Middle frontal gyrus (tissue), 1 donor: Measurements from ENCODE around the gene SQOR.

Source experiments
- DNase-seq: peaks from one replicate; pipeline ENCODE4 v3.0.0-alpha.2; 2015; ENCODE audit warnings: low spot score; ENCODE audit errors: extremely low spot score

Gene SQOR

DNA sequence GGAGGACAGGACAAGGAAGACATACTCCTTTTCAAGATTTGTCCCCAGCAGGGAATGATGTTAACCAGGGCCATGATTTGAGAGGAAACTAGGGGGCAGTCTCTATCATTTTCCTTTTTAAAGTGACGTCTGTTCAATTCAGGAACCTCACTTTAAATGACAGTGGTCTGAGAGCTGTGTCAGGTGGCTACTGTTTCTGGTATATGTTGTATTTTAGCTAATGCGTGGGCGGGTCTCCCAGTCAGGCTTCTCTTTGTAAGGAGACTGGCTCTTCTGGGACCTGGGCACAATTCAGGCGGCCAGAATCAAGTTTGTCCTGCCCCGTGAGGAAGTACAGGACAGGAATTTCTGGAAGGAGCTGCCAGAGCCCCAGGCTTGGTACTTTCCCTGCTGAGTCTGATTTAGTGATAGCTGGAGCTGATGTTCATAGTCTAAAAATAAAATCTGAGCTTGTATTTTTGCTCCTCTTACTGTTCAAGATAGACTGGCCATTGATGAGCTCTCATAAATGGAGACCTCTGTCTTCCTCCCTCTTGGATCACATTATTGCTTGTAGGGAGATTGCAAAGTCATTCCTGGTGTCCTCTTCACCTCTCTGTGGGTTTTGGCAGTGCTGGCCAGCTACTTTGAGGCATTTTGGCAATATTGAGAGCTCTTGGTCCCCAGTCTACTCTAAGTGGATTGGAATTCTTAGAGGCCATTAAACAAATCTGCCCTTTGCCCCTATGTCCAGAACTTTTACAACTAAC lies 25.6 kb downstream of the SQOR start:
- DNase-seq, result no peak

DNA sequence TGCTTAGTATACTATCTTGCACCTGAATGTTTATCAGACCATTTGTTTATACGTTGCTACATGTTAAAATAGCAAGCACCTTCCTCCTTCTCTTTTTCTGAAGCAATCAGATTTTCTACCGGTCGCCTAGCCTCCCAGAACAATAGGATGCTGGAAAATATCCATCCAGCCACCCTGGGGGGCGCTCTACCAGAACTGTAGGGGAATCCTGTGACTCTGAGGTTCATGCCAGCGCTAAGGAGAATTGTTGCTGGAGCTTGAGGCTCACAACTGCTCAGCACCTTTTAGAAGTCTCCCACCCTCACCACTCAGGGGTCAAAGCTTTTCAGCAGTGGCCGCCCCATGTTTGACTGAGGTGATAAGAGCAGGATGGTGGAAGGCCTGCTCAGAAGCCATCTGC lies 27.5 kb downstream of the SQOR start:
- DNase-seq, result no peak

DNA sequence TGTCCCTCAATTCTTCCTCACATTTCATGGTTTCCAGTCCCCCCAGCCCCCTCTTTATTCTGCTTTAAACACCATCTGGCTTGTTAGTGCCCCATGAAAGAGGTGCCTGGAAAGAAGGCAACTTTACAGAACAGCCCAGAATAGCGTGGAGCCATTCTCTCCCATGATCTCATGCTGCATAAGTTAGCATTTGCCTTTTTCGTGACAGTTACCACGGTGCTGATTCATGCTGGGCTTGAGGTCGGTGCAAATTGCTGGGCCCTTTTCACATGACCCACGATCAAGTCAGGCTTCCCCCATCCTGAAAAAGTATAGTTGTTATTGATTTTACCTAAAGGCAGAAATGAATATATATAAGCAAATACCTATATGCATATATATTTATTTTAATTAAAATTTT lies 29.6 kb downstream of the SQOR start:
- DNase-seq, result no peak

DNA sequence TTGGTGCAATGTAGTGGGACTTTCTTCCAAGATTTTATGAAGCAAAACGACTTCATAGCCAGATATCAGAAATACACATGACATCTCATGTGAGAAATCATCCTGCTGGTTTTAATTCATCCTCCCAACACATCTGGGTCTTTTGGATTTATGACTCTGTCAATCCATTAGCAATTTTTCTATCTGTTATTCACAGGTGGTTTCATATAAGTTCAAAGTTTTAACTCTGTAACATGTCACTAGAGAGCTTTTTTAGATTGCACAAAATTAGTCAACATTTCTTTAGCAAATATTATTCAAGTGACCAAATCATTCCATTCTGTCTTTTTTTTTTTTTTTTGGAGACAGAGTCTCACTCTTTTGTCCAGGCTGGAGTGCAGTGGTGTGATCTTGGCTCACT lies 30.4 kb downstream of the SQOR start:
- no peak for DNase-seq

DNA sequence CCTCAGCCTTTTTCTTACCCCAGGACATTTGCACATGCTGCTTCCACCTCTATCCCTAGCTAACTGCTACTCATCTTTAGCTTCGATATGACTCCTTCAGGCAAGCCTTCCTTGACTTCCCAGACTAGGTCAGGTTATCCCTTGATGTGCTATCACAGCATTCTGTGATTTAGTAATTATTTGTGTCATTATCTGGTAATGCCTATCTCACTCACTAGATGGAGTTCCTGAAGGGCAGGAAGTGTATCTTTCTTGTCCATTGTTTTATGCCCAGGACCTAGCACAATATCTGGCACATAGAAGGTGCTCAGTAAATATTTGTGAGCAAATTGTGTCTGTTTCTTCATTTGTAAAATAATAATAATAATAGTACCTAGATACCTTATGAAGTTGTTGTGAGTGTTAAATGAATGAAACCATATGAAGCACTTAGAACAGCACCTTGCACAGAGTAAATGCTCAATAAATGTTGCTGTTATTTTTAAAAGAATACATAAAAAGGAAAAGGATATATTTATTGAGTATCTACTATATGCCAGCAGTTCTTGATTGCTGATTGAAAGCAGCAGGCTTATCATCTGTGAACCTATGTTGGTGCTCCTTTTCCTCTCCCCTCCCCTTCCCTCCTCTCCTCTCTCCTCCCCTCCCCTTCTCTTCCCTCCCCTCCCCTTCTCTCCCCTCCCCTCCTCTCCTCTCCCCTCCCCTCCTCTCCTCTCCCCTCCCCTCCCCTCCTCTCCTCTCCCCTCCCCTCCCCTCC lies 31.5 kb downstream of the SQOR start:
- DNase-seq, result no peak

DNA sequence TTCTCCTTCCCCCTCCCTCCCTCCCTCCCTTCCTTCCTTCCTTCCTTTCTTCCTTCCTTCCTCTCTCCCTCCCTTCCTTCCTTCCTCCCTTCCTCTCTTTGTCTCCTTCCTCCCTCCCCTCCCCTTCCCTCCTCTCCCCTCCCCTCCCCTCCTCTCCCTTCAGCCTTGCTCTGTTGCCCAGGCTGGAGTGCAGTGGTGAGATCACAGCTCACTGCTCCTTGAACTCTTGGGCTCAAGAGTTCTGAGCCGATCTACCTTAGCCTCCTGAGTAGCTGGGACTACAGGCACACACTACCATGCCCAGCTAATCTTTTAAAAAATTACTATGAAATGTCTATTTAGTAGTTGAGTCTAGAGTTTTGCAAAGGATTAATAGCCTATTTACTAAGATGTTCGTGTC lies 32.2 kb downstream of the SQOR start:
- no peak for DNase-seq

DNA sequence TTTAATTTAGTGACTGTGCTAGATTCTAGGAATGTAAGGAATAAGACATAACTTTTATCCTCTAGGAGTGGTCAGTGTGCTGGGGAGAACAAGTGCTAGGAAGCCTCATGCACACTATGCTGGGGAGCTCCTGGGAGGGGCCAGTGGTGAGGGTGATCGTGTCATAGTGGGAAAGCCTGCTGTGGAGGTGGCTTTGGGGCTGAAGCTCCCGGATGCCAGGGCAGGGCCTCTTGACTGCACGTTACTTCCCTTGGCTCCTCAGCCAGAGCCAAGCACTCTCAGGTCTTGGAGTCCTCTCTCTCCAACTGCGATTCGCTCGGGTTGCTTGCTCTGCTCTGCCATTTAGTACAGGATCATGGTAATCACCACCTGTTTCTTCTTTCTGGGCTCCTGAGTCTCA lies 33.6 kb downstream of the SQOR start:
- DNase-seq, result no peak

DNA sequence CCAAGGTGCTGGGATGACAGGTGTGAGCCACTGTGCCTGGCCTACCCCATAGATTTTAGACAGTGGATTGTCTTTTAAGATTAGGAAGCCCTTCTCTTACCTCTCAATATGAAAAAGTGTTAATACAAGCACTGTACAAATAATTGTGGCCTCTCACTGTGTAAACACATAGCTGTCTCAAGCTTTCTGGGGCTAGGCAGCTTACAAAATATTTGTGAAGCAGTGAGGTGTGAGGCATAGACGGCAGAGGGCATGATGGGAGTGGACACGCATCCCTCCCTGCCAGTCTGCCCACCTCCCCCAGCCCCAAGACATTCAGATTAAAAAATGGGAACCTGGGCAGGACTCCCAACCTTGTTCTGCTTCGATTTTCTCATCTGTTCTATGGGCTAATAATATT lies 34.6 kb downstream of the SQOR start:
- no peak for DNase-seq

DNA sequence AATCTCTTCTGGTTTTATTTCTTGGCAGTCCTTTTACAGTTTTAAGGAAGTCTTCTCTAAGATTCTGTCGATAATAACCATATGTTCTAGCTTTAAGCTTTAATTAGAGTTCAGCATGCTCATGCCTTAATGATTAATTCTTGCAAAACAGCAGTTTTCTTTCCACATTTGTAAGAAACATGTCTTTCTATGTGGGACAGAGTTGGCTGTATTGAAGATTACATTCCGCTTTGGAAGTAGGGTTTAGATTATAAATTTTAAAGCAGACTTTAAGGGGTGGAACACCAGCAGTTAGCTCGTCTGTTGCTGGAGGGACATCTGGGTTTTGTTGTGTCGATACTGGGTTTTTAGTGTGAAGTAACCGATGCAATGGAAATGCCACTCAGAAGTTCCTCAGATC lies 35.3 kb downstream of the SQOR start:
- DNase-seq, result no peak

DNA sequence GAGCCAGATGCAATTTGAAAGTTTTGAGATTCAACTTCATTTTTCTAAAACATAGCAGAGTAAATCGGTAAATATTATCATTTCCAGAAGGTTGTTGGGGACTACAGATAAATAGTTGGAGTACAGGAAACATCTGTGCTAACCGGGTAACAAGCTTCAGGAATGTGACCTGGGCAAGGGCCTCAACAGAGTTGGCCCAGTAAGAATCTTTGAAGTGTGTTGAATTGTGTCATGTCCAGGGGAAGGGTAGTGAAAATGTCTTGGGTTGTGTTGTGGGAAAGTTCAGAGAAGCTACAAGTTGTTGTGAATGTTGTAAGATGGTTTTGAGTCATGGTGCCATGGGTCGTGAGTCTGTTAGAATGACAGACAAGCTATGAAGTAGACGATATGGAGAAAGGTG lies 35.7 kb downstream of the SQOR start:
- no peak for DNase-seq

DNA sequence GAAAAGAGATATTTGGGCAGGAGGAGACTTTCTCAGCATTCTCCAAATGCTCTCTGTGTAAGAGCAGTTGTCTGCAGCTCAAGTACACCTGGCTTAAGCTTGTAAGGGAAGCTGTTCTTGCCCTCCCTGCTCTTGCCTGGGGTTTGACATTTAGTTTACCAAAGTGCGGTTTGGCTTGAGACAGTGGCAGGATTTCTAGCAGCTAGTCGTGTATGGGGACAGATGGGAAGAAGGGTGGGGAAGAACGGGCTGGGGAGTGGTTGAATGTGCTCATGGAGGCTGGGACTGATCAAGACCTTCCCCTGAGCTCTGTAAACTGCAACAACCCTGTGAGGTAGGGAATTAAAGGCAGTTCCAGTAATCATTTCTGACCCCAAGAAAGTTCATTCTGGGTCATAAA lies 39.8 kb downstream of the SQOR start:
- no peak for DNase-seq

DNA sequence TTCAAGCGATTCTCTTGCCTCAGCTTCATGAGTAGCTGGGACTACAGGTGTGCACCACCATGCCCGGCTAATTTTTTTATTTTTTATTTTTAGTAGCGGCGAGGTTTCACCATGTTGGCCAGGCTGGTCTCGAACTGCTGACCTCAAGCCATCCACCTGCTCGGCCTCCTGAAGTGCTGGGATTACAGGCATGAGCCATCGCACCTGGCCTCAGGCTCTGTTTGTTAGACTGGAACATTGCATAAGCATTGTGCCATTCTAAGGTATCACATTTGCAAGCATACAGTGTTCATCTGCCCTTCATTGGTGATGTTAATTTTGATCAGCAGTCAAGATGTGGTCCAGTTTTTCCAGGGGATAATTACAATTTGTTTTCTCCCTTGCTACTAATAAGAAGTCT lies 43.0 kb downstream of the SQOR start:
- DNase-seq, result no peak

DNA sequence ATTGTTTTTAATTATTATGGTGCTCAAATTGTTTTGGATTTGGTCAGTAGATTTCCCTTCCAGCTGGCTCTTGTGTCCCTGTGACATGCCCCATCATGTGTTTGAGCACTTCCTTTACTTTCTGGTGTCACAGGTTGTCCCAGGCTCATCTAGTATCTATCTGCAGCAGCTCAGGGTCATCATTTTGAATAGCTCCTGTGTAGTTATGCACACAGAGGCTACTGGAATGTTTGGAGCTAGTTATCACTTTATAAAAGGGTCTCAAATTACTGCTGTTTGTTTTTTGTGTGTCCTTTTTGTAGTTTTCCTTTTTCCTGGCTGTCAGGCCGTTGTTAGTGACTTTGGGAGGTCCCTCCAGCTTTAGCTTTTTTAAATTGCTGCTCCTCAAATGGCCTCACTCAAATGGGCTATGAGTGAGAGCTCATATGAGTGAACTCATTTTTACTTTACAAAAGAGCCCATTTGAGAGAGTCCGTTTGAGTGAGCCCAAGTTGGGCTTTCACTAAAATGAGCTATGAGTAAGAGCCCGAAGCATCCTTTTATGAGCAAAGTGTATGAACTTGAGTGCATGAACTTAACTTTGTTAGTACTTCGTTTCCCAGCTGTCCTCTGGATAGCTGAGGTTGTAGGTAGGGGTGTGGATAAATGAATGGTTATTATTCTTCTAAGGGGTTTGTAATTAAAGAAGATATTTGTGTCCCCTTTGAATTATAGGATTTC lies 43.8 kb downstream of the SQOR start:
- no peak for DNase-seq

DNA sequence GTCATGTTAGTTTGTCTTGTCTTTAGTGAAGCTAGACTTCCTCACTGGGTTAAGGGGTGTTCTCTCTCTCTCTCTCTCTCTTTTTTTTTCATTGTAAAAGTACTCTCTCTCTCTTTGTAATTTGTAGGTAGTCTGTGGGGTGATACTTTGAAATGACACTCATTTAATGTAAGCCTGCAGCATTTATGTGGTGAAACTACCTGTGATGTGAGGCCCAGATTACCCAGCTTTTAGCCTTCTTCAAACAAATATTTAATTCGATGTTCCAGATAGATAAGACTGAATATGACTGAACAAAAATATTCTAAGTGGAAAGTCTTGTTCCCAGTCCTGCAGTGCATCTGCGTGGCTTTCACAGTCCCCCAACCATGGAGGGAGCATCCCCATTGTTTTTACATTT lies 49.7 kb downstream of the SQOR start:
- DNase-seq, result no peak

DNA sequence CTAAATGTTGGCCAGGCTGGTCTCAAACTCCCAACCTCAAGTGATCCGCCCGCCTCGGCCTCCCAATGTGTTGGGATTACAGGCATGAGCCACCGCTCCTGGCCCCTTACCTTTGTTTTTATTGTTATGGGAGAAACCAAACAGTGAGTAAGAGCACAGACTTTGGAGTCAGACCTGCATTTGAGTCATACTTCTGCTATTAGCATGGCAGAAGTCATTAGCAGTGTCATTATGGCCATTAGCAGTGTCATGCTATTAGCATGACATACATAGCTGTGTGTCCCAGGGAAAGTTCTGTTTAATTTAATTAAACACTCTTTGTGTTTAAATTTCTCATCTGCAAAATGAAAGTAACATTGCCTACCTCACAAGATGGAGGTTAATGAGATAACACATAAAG lies 54.8 kb downstream of the SQOR start:
- no peak for DNase-seq

DNA sequence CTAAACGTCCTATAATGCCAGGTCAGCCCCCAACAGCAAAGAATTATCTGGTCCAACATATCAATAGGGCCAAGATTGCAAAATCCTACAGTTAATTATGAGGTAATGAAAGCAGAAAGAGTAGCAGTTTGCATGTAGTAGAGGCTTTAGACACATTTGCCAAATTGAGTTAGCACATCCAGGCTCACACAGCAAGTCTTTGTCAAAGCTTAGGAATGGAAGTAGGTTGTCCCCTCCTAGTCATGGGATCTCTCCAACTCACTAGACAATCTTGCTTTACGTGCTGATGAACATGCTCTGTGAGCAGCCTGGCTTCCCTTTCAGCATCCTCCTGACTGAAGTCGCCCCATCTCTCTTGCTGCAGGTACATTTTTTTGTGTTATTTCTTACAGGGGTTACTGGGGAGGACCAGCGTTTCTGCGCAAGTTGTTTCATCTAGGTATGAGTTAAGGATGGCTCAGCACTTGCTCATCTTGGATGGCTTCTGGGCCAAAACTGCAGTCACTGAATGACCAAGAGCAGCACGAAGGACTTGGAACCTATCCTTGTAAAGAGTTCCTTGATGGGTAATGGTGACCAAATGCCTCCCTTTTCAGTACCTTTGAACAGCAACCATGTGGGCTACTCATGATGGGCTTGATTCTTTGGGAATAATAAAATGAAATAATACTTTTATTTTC lies 55.9 kb downstream of the SQOR start:
- DNase-seq, result no peak

DNA sequence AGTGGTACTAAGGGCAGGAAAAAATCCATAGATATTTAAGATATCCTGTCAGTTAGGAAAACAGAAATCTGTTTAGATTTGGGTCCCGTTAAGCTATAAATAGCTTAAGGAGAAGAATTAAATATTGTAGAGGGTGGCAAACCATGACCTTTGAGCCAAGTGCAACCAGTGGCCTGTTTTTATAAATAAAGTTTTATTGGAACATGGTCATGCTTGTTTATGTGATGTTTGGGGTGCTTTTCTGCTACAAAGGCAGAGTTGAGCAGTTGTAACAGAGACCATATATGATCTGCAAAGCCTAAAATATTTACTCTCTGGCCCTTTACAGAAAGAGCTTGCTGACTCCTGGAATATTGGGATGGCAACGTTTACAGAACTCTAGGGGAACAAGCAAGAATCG lies 66.3 kb downstream of the SQOR start:
- DNase-seq, result no peak

DNA sequence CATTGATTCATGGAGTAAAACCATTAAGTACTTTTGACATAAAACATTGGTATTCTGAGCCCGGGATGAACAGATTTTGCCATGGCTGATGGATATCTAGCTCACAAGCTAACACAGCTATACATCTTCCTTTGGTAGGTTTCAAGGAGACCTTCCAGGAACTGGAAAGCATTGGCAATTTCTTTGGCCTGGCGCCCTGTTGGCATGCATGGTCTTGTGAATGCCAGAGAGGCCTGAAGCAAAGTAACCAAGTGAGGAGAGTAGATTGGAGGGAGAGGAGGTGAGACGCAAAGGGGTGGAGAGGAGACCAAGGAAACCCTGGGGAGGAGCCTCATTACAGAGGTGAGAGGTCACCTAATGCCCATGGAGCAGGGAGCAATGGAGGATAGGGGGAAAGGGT lies 67.2 kb downstream of the SQOR start:
- DNase-seq, result no peak

DNA sequence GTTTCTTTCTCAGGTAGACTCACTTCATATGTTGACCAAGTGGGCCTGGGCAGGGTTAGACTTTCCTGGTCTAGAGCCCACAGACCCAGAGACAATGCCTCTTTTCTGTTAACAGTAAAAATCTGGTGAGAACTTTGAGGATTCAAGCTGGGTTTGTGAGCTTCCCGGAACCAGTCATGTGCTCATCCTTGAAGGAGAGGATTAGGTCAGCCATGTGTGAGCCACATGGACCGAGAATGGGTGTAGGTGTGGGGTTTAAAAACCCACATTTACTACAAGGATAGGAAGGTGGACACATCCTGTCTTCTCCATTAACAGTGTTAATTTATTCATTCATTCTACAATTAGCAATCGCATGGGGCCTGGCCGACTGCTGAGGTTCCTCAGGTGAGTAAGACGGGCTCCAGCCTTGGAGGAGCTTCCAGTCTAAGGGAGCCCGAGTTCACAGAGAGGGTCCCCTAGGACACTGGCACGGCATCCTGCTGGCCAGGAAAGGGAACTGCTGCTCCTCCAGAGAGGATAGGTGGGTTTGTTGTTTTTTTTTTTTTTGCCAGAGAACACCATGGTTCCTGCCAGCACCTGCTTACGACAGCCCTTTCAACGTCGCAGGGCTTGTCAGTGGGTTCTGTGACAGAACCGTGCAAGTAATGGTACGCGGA lies 69.0 kb downstream of the SQOR start:
- no peak for DNase-seq

DNA sequence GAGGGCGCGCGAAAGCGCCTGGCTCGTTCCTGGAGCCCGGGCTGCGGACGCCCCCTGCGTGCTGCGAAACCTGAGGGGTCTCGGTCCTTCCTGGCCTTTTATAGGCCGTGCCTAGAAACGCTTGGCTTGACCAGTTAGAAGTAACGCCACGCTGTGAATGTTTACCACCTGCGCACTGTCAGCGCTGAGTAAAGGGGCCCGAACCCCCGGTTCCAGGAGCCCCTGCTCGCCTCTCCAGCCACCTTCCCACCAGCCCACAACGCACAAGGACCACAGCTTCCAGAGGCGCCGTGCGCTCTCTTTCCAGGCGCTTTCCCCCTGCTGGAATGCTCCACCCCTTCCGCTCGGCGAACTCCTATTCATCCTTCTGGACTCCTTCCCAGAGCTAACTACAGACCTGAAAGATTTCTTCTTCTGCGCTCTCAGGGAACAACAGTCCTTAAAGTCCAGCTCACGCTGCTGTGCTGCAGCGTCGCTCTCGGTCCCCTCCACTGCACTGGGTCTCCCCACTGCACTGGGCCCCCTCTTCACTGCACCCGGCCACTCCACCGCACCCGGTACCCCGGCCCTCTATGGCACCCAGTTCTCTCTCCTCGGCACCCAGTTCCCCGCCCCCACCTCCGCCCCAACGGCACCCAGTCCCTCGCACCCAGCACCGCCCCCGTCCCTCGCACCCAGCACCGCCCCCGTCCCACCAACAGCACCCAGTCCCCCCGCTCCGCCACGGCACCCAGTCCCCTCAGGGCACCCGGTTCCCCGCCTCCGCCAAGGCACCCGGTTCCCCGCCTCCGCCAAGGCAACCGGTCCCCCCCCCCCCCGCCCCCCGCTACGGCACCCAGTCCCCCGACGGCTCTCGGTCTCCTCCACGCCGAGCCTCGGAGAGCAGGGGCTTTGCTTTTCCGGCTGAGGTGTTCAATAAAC lies 69.8 kb downstream of the SQOR start:
- no peak for DNase-seq
